ENCODE results near the gene SFRP2.
A peak's percentile ranks its signal among the peaks of the same experiment; 100 is the strongest.

SFRP2 gene

DNA sequence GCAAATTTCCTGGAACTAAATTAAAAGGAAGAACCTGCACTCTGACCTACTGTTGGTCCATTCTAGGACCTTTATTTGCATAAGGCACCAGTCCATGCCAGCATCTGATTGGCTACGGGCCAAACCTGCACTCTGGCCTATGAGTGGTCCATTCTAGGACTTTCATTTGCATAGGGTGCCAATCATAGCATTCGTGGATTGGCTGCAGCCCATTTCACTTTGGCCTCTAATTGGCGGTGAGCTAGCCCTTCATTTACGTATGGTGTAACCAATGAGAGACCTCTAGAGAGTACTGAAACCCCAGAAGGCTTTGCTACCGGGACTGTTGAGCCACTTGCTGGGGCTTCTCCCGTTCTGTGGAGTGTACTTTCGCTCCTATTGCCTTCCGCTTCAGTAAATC is 23.0 kb downstream of the SFRP2 start:
- DNase-seq = no peak

DNA sequence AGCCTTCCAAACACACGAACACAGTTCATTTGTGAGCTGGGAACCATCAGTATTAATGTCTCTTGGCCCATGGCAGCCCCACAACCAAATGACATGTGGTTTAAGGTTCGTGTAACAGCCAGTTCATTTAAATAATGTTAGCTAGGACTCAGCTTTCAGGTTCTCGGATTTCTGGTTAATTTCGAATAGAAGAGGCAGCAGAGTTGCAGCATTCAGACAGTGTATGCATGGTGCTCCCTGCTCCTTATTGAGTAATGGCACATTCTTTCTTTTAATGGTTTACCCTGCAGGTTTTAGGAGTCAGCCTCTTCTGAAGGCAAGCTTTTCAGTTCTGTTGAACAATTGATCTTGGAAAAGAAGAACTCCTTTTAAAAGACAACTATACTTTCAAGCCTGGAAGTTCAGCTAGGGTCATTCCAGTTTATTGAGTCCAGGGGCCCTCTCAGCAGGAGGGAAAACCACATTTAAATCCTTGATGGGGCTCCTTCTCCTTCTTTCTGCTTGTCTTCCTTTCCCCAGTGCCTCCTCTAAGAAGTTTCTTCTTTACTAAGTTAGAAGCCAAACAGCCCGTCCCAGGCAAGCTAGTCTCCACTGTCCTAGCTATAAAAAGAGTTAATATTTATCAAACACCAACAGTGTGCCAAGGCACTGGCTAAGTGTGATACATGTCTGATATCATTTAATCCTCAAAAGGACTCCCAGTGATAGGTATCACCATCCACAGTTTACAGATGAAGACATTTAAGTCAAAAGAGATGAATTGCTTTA is 24.1 kb downstream of the SFRP2 start:
- no peak for DNase-seq

DNA sequence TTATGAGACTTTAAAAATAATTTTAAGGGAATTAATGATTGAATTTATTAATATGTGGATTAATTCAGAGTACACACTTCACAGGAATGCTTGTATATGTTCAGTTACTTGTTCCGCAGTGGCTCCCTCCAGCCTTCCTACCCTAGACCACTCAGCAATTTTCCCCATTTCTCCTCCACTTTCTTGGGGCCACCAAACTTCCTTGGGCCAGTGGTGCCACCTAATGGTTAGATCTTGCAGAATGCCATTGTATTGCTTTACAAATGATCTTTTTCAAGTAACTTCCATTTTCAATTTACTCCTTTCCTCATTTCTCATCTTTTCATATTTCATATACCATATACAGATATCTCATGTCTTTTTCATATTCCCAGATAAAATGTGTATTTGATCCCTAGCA is 25.5 kb downstream of the SFRP2 start:
- DNase-seq = no peak

DNA sequence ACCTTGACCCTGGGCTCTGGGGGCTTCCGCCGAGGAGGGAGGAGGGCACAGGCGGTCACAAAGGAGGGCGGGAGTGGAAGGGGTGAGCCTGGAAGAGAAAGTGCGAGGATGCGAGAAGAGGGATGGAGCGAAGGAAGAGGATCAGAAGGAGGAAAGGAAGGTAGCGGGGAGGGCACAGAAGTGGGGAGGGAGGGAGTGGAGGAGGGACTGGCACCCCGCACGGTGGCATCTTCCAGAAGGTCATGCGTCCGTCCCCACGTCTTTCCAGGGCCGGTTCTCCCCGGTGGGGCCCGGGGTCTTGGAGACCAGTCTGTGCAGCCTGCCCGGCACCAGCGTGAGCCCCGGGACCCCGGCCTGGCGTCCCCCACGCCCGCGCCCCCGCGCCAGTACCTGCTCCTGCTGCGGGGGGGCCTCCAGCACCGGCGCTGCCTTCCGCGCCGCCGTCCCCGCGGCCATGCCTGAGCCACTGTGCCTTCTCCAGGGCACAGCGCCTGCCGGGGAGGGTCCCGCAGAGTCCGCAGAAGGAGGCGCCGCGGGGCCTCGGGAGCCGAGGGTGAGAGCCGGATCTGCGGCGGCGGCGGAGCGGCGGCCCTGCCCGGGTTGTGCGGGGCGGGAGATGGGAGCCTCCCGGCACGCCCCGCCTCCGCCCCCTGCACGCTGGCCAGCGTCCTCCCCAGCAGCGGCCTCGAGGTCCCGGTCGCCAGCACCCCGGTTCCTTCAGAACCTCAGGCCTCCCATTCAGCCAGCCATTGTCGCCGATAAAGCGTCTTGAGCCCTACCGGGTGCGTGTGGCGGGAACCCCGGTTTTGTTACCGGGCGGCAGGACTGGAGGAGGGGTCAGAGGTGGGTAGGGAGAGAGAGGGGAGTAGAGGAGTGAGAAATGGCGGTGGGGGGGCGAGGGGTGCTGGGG is 29.2 kb downstream of the SFRP2 start, which contains the start of gene RNF175:
TSS of gene RNF175 (minus strand) at position 618 of the 910 bp plus-strand sequence. CDS start at position 456, 162 bp downstream.
- no peak for DNase-seq

DNA sequence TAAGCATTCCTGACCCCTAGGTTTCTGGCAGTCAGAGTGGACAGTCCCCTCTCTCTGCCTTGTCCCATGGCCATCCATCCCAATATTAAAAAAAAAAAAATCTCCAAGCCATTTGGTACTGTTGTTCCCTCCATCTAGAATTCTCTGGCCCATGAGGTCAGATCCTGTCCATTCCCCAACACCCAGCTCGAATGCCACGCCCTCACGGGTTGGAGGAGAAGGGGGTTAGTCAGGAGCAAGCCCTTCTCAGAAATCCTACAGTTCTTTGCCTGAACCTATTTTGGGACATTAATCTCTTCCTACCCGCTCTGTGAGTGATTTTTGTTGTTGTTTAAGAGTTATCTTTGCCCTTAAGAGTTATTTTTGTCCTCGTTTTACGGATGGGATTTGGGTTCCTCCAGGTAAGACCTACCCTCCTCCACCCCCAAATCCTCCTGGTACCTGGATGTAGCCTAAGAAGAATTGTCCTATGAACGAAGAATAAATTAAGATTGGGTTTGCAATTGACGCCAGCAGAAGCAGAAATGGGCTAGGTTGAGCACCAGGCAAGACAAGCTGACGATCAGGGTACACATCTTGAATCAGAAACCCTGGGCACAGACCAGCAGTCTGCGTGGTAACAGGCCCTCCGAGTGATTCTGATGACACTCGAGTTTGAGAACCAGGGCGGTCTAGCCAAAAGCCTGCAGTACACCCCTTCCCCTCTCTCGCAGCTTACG is 30.0 kb downstream of the SFRP2 start:
- no peak for DNase-seq

DNA sequence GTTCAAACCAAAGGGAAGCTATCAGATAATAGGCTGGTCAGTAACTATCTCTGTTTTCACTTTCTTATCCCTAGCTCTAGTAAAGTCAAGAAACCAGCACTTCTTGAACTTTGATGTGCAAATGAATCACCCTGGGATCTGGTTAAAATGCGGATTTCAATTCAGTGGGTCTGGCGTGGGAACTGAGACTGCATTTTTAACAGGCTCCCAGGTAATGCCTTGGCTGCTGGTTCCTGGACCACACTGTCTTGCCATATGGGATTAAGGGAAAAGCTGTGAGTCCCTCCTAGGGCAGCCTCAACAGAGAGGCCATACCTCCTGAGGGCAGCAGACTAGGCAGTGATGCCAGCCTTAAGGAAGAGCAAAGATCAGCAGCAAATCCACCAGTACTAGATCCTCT is 30.7 kb downstream of the SFRP2 start:
- no peak for DNase-seq

DNA sequence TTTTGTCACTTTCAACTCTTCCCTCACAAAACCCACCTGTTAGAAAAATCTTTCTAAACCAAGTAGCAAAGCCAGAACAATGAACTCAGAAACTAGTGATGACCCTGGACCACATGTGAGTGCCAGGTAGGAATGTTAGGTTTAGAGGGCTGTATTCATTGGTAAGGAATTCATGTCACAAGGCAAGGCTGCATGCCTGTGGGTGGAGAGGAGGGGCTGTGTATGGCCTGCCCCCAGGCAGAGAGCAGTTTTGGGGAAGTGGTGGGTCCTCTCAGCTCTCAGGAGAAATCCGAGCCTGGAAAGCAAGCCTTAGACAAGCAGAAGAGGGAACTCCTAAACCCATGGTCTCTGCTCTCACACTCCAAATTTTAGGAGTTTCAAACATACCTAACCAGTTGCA is 31.5 kb downstream of the SFRP2 start:
- DNase-seq = no peak

DNA sequence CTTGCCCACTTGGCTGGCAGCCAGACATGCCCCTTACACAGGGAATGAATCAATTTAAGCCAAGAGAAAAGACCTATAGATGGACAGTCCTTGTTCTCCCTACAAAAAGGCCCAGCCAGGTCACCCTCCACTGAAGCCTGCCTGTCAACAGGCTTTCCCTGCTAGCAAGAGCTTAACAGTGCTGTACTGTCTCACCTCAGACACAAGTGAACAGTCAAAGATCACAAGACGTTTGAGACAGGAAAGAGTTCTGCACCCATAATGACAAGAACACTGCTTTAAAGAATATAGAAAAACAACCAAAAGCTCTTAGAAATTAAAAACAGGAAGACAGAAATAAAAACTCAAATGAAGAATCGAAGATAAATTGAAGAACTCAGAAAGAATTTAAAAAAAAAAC is 33.7 kb downstream of the SFRP2 start:
- DNase-seq = no peak

DNA sequence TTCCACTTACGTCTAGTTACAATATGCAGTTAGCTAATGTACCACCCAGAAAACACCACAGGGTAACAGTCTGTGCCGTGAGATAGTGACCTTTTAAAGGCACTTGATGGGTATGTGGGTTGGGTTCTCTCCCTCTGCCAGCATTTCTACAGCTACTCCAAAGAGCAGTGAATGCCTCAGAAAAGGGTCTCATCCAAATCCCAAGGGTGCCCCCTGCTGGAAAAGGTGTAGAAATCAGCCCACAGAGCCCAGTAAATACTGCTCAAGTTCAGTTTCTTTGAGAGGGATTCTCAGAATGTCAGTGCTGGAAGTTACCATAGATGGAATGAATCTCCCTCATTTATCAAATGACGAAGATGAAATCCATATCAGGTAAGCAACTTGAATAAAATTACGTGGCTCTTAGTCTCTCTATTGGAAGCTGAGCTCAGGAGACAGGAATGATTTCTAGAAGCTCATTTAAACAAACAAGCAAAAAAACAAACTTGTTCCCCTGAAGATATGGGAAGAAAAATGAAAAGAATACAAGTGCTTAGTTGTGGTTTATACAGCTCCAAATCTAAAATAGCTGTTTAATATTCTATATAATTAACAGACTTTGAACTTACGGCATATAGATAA is 38.6 kb downstream of the SFRP2 start:
- DNase-seq = peak; percentile 58

DNA sequence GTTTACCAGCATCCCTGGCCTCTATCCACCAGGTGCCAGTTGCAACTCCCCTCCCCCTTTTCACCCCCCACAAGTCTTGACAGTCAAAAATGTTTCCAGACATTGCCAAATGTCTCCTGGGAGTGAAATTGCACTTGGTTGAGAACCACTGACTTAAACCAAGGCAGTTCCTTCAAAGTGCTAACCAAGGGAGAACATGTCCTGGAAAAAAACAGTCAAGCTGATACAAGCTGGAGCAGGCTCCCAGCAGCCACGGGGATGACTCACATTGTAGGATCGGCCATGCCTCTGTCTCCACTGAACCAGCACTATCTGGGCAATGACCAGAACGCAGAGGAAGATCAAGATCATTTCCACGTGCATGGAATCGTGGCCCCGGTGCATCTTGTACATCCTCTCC is 40.5 kb downstream of the SFRP2 start:
- DNase-seq = no peak

DNA sequence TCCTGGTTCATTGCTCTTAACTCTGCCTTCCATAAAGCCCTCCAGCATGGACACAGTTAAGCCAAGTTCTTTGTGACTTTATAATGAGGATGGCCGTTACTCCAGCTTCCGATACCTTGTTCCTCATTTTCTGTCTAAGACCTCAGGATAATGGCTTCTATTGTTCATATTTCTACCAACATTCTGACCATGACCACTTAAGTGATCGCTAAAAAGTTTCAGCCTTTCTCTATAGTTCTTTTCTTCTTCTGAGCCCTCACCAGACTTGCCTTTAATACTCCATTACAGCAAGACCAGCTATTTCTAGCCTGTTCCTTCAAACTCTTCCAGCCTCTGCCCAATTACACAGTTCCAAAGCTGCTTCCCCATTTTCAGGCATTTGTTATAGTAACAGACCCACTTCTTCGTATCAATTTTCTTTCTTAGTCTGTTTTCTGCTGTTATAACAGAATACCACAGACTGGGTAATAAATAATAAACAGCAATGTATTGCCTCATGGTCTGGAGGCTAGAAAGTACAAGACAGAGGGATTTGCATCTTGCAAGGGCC is 41.4 kb downstream of the SFRP2 start:
- DNase-seq = no peak

DNA sequence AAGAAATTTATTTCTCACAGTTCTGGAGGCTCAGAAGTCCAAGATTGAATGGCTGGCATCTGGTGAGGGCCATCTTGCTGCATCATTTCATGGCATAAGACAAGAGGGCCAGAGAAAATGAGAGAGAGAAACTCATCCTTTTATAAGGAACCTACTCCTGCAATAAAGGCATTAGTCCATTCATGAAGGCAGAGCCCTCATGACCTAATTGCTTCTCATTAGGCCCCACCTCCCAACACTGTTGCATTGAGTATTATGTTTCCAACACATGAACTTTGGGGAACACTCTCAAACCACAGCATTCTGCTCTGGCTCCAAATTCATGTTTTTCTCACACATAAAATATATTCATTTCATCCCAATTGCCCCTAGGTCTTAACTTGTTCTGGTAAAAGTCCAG is 43.2 kb downstream of the SFRP2 start:
- no peak for DNase-seq

DNA sequence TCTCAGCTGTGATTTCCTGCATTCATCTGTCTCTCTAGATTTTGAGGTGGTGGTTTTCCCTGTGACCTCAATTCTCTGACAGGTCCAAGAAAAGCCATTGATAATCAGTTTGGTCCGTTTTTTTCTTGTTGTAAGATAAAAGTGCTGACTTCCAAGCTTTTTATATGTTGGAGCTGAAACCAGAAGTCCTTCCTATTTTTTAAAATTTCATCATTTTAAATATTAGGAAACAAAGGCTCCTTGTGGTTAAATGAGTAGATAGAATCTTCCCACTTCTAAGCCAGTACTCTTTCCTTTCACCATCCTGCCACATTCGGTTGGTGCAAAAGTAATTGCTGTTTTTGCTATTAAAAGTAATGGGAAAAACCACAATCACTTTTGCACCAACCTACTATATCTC is 47.3 kb downstream of the SFRP2 start:
- no peak for DNase-seq

DNA sequence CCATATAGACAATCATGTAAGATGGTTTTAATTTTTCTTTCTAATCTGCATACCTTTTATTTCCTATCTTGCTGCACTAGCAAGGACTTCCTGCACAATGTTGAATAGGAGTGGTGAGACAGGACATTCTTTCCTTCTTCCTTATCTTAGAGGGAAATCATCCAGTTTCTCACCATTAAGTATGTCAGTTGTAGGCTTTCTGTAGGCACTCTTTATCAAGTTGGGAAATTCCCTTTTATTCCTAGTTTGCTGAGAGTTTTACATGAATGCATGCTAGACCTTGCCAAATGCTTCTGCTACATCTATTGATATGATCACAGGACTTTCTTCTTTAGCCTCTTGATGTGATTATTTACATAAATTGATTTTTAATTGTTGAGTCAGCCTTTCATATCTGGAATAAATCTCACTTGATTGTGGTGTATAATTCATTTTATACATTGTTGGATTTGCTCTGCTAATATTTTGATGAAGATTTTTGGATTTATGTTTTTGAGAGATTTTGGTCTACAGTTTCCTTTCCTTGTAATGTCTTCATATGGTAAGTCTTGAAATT is 52.9 kb downstream of the SFRP2 start:
- DNase-seq = no peak

DNA sequence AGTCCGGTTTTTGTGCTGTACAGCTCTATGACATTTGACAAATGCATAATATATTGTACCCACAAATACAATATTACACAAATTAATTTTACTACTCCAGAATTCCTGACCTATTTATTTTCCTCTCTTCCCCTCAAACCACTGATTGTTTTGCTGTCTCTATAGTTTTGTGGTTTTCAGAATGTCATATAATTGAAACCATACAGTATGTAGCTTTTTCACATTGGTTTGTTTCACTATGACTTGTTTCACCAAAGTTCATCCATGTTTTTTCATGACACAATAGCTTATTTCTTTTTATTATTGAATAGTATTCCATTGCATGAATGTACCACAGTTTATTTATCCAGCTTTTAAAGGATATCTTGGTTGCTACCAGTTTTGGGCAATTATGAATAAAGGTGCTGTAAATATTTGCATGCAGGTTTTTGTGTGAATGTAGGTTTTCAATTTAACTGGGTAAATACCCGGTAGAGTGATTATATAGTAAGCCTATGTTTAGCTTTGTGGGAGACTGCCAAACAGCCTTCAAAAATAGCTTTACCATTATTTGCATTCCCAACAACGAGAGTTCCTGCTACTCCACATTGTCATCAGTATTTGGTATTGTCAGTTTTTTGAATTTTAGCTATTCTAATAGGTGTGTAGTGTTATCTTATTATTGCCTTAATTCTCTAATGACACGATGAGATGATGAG is 55.0 kb downstream of the SFRP2 start:
- no peak for DNase-seq

DNA sequence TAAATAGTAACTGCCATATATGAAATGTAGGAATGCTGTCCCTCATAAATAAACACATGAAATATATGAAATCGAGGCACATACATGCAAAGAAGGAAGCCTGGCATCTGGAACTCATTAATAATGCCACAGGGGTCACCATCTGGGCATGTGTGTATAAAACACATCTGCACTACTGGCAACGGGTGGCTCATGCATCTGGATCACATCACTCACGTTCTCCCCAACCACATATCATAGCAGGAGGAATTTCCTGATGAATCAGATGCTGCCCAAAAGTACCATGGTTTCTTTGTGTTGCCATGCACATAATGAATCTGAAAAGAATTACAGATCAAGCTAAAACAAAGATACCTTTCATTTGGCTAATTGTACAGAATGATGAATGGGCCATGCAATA is 57.6 kb downstream of the SFRP2 start:
- no peak for DNase-seq

Measured in CD4-positive, alpha-beta T cell treated with Interleukin-4 for 4 hours (primary cell).